Endothelial cell of umbilical vein (primary cell): ENCODE measurements around the gene CRCP. TPM values are rescaled to one million over a fixed set of nuclear protein-coding genes. Genes with fewer than 3 reads are reported as not detected.

Experiments used
- BruUV-seq: library from RNA; stranded (reverse); fragments of 400-500 nt; replicated peaks from 2 replicates; lab custom pipeline; 2021; lab: Mats Ljungman, UMichigan
- CTCF ChIA-PET: fragments of 300-600, 350-600 bp; sonication (Branson Sonifier 250); formaldehyde crosslinking; loops from one replicate; lab custom pipeline; 2021; ENCODE audit warnings: antibody characterized with exemption, inconsistent platforms; lab: Charles Lee
- POLR2A ChIA-PET: fragments of 300-600, 350-600 bp; sonication (Branson Sonifier 250); formaldehyde crosslinking; loops from one replicate; lab custom pipeline; 2021; ENCODE audit warnings: antibody characterized with exemption, inconsistent platforms; lab: Charles Lee
- DNase-seq: peaks from one replicate; pipeline ENCODE4 v3.0.0-alpha.2; 2011; ENCODE audit warnings: low read depth, low spot score
- FAIRE-seq: peaks from 2 replicates; lab custom pipeline; 2011; peaks lifted over from hg19 to GRCh38; lab: Jason Lieb, UNC
- H2AFZ ChIP-seq: 2 replicates; pipeline ENCODE4 v1.6.0; 2012; ENCODE audit warnings: low read depth, low read length, control low read depth, inconsistent platforms
- H3K27ac ChIP-seq: 2 replicates; pipeline ENCODE4 v1.5.1; 2011; ENCODE audit warnings: low read depth, mild to moderate bottlenecking, control low read depth, low read length, moderate library complexity; ENCODE audit not compliant: insufficient read depth
- H3K27me3 ChIP-seq, 2 experiments: 2 replicates each; pipeline versions ENCODE4 v1.6.0 to v1.6.1; 2011; ENCODE audit warnings: low read length in 2 of 2, mixed read lengths in 1 of 2; ENCODE audit not compliant: control insufficient read depth in 2 of 2, insufficient read depth in 2 of 2
- H3K36me3 ChIP-seq, 2 experiments: 2 replicates in 1 of 2; 3 replicates in 1 of 2; pipeline ENCODE4 v1.5.1; 2011; ENCODE audit warnings: low read length in 2 of 2, mild to moderate bottlenecking in 1 of 2, moderate library complexity in 1 of 2; ENCODE audit not compliant: control insufficient read depth in 2 of 2, insufficient read depth in 2 of 2; ENCODE audit errors: extremely low read depth in 1 of 2
- H3K4me1 ChIP-seq: 3 replicates; pipeline ENCODE4 v1.5.1; 2011; ENCODE audit warnings: mild to moderate bottlenecking, low read length; ENCODE audit not compliant: control insufficient read depth, insufficient read depth; ENCODE audit errors: extremely low read depth
- H3K4me2 ChIP-seq: 2 replicates; pipeline ENCODE4 v1.6.1; 2011; ENCODE audit warnings: low read length, control low read depth, mixed read lengths; ENCODE audit not compliant: insufficient read depth
- H3K4me3 ChIP-seq, 3 experiments: fragments of 200-600 bp in 1 of 3; sonication (generic), shearing (Covaris generic) in 1 of 3; replicated peaks in 1 of 3; 2 replicates each; pipeline ENCODE4 v1.5.1; 2011 to 2016; ENCODE audit warnings: control low read depth in 3 of 3, low read length in 3 of 3, mild to moderate bottlenecking in 2 of 3, inconsistent platforms in 1 of 3, low read depth in 1 of 3, moderate library complexity in 1 of 3; ENCODE audit not compliant: insufficient read depth in 1 of 3
- H3K79me2 ChIP-seq: 2 replicates; pipeline ENCODE4 v1.6.0; 2012; ENCODE audit warnings: low read length, inconsistent platforms; ENCODE audit not compliant: control insufficient read depth, insufficient read depth
- H3K9ac ChIP-seq: replicated peaks from 2 replicates; pipeline ENCODE3; 2011; ENCODE audit warnings: low read length, control low read depth; ENCODE audit not compliant: insufficient read depth; ENCODE audit errors: extremely low read depth
- H3K9me1 ChIP-seq: replicated peaks from 3 replicates; pipeline ENCODE4 v1.6.0; 2011; ENCODE audit warnings: mild to moderate bottlenecking, low read length; ENCODE audit not compliant: control insufficient read depth, insufficient read depth; ENCODE audit errors: extremely low read depth
- H3K9me3 ChIP-seq: replicated peaks from 2 replicates; pipeline ENCODE4 v1.5.1; 2012; ENCODE audit warnings: low read length, inconsistent platforms; ENCODE audit not compliant: control insufficient read depth, insufficient read depth
- H4K20me1 ChIP-seq: replicated peaks from 2 replicates; pipeline ENCODE3; 2011; ENCODE audit warnings: mild to moderate bottlenecking, low read length; ENCODE audit not compliant: control insufficient read depth, insufficient read depth; ENCODE audit errors: extremely low read depth
- EZH2 ChIP-seq: IDR thresholded peaks from 2 replicates; pipeline ENCODE4 v1.6.1; 2012; ENCODE audit warnings: borderline replicate concordance, low read depth, mild to moderate bottlenecking, moderate library complexity, low read length, inconsistent platforms; ENCODE audit not compliant: severe bottlenecking
- FOS ChIP-seq: IDR thresholded peaks from 2 replicates; pipeline ENCODE4 v1.6.1; 2011; ENCODE audit warnings: mild to moderate bottlenecking, low read length, moderate library complexity, borderline replicate concordance; ENCODE audit not compliant: insufficient read depth
- GATA2 ChIP-seq: IDR thresholded peaks from 2 replicates; pipeline ENCODE4 v1.7.0; 2011; ENCODE audit warnings: low read depth, mild to moderate bottlenecking, moderate library complexity, mixed read lengths, low read length; ENCODE audit not compliant: insufficient read length, insufficient read depth
- JUN ChIP-seq: IDR thresholded peaks from 2 replicates; pipeline ENCODE4 v1.6.1; 2011; ENCODE audit warnings: borderline replicate concordance, low read depth; ENCODE audit not compliant: insufficient read length, insufficient read depth
- MAX ChIP-seq: IDR thresholded peaks from 2 replicates; pipeline ENCODE4 v1.6.1; 2011; ENCODE audit not compliant: insufficient read depth, insufficient read length
- MYC ChIP-seq: IDR thresholded peaks from one replicate; pipeline ENCODE4 v1.6.1; 2011; ENCODE audit warnings: mild to moderate bottlenecking, low read depth, low read length
- POLR2A ChIP-seq: IDR thresholded peaks from 2 replicates; pipeline ENCODE4 v1.6.1; 2012; ENCODE audit warnings: low read depth, mild to moderate bottlenecking, control low read depth, low read length
- POLR2AphosphoS5 ChIP-seq: IDR thresholded peaks from 2 replicates; pipeline ENCODE4 v1.6.1; 2012; ENCODE audit warnings: low read depth, mild to moderate bottlenecking, control low read depth, low read length, moderate library complexity; ENCODE audit not compliant: insufficient read depth
- dilution Hi-C: fragments of 300-500 bp; cut with MboI; formaldehyde crosslinking; loops from one replicate; pipeline ENCODE4 v1.15.0; 2019; ENCODE audit warnings: low sequenced_read_pairs; ENCODE audit not compliant: extremely low pct_ligation_motif_present
- intact Hi-C: fragments of 100-400 bp; cut with micrococcal nuclease; formaldehyde crosslinking; loops from one replicate; pipeline ENCODE4 v1.10.0; 2022
- polyA plus RNA-seq, 4 experiments: library from polyadenylated mRNA; depleted of rRNA in 3 of 4; stranded (reverse) in 3 of 4; unstranded in 1 of 4; fragments of >200 nt; gene quantifications; 2 replicates each; pipeline versions ENCODE4 v1.2.1 to v1.2.3, GENCODE V29; 2011 to 2012; ENCODE audit warnings: missing spikeins in 1 of 4
- total RNA-seq: library from RNA; stranded (reverse); gene quantifications from 2 replicates; pipeline ENCODE4 v1.2.3, GENCODE V29; 2021
- TF ChIP-seq, protein P1 (sequence below), 2 donors: IDR thresholded peaks; 1 replicate in 1 of 2; 2 replicates in 1 of 2; pipeline ENCODE4 v1.5.1; 2011; ENCODE audit warnings: low read length in 2 of 2, mild to moderate bottlenecking in 2 of 2, moderate library complexity in 2 of 2, control low read depth in 1 of 2, inconsistent platforms in 1 of 2, low read depth in 1 of 2; ENCODE audit not compliant: insufficient read depth in 1 of 2; ENCODE audit errors: extremely low read depth in 1 of 2

The CRCP gene
- total and polyA plus RNA-seq, 2 donors (not counting 3 experiments of a cell fraction or from before 2014, with no cell fraction given), result 14.2 to 29.7 TPM

GRCh38 chr7:66082886-66083415, 31.7 kb upstream of the CRCP start:
- H3K36me3 ChIP-seq, result peaks cover 9 to 21% of the 10 kb centered on the region in 2 experiments
- ChIA-PET POLR2A (no interaction called here), CTCF (interaction anchor here (1.6 kb wide), 1 partner anchor 12 kb away, joined by 3 read pairs; no protein-coding TSS in a partner anchor)

More at GRCh38 chr7:66082886-66083415, 31.7 kb upstream of the CRCP start:
- H3K9me1 ChIP-seq, result no peaks in the 10 kb centered on the region
- no peaks in the 10 kb centered on the region for H3K27me3 ChIP-seq
- FAIRE-seq (no peak), DNase-seq (no peak)
- H2AFZ ChIP-seq, result no peak overlapping the region
- no peak for TF ChIP-seq EZH2
- TF ChIP-seq MAX, result no peak
- no peak for TF ChIP-seq POLR2A
- TF ChIP-seq FOS, result no peak
- TF ChIP-seq, protein P1, sequence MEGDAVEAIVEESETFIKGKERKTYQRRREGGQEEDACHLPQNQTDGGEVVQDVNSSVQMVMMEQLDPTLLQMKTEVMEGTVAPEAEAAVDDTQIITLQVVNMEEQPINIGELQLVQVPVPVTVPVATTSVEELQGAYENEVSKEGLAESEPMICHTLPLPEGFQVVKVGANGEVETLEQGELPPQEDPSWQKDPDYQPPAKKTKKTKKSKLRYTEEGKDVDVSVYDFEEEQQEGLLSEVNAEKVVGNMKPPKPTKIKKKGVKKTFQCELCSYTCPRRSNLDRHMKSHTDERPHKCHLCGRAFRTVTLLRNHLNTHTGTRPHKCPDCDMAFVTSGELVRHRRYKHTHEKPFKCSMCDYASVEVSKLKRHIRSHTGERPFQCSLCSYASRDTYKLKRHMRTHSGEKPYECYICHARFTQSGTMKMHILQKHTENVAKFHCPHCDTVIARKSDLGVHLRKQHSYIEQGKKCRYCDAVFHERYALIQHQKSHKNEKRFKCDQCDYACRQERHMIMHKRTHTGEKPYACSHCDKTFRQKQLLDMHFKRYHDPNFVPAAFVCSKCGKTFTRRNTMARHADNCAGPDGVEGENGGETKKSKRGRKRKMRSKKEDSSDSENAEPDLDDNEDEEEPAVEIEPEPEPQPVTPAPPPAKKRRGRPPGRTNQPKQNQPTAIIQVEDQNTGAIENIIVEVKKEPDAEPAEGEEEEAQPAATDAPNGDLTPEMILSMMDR (IDR thresholded peaks at IDR 0.05; ENCODE audit: extremely low read depth in 1 of 2, insufficient read depth in 1 of 2, low read depth in 1 of 2, low read length in 2 of 2), result no peak
- no peak for TF ChIP-seq JUN
- TF ChIP-seq GATA2, result no peak
- TF ChIP-seq POLR2AphosphoS5, result no peak
- TF ChIP-seq MYC, result no peak
- BruUV-seq, result no TSS peak
- intact Hi-C loops (no loop called here), dilution Hi-C loops (no loop called here)
- no peak overlapping the region for H3K4me2 ChIP-seq
- no peak overlapping the region for H3K4me3 ChIP-seq
- H4K20me1 ChIP-seq, result no peaks in the 10 kb centered on the region
- H3K79me2 ChIP-seq, result peaks cover 1% of the 10 kb centered on the region
- H3K4me1 ChIP-seq, result no peaks in the 10 kb centered on the region
- H3K9me3 ChIP-seq, result no peaks in the 10 kb centered on the region
- H3K27ac ChIP-seq, result no peak overlapping the region
- H3K9ac ChIP-seq, result no peak overlapping the region
